ENCODE measurements around the gene EGR2.

EGR2 gene

GRCh38 chr10:62813981-62814380, 2.2 kb downstream of the EGR2 start:
- Histone ChIP-seq H3K4me3 (ENCODE audit: low read length) (no peak overlapping the region), H3K56ac (ENCODE audit: low read length) (no peak overlapping the region)

GRCh38 chr10:62813453-62813852, 2.7 kb downstream of the EGR2 start:
- H3K36me3 ChIP-seq (ENCODE audit: control insufficient read depth, insufficient read depth, low read length): no peaks in the 10 kb centered on the region
- H3K4me2 ChIP-seq (ENCODE audit: low read length): no peak overlapping the region
- peaks cover 2% of the 10 kb centered on the region for H3K79me1 ChIP-seq (ENCODE audit: low read length)
- peaks cover 17% of the 10 kb centered on the region for H3K27me3 ChIP-seq (ENCODE audit: insufficient read depth, low read length, poor library complexity)
- no CpG with 5 or more reads among the region's 27 CpGs for WGBS (ENCODE audit: extremely low coverage, insufficient coverage, low lambda C conversion rate)
- no peak overlapping the region for H3K23ac ChIP-seq (ENCODE audit: low read length)
- H3K27ac ChIP-seq (ENCODE audit: low read depth, low read length): no peak overlapping the region
- no peaks in the 10 kb centered on the region for H3K4me1 ChIP-seq (ENCODE audit: control insufficient read depth, low read depth, low read length)
- H2BK15ac ChIP-seq (replicated peaks; ENCODE audit: low read depth): no peak overlapping the region
- no peak overlapping the region for H3K9ac ChIP-seq (ENCODE audit: low read length)
- no peak overlapping the region for H4K5ac ChIP-seq (ENCODE audit: low read length)
- no peak overlapping the region for H3K56ac ChIP-seq (ENCODE audit: low read length)
- H3K4ac ChIP-seq (ENCODE audit: low read depth, low read length): no peak overlapping the region
- H3K4me3 ChIP-seq (ENCODE audit: low read length): no peak overlapping the region
- H2BK120ac ChIP-seq (ENCODE audit: low read depth, low read length): no peak overlapping the region
- no peak overlapping the region for H4K8ac ChIP-seq (ENCODE audit: low read depth, low read length)
- no peak overlapping the region for H2BK5ac ChIP-seq (ENCODE audit: low read length)
- H3K18ac ChIP-seq (ENCODE audit: low read length): no peak overlapping the region
- no peak for DNase-seq
- H2AK5ac ChIP-seq (ENCODE audit: low read length): no peak overlapping the region
- no peaks in the 10 kb centered on the region for H3K79me2 ChIP-seq (ENCODE audit: control insufficient read depth, insufficient read depth, low read length)

More at GRCh38 chr10:62813981-62814380, 2.2 kb downstream of the EGR2 start:
- no peak overlapping the region for H4K8ac ChIP-seq (ENCODE audit: low read depth, low read length)
- peaks cover 18% of the 10 kb centered on the region for H3K27me3 ChIP-seq (ENCODE audit: insufficient read depth, low read length, poor library complexity)
- H2BK5ac ChIP-seq (ENCODE audit: low read length): no peak overlapping the region
- no peak overlapping the region for H3K18ac ChIP-seq (ENCODE audit: low read length)
- no peak overlapping the region for H3K23ac ChIP-seq (ENCODE audit: low read length)
- no peak overlapping the region for H3K4me2 ChIP-seq (ENCODE audit: low read length)
- no peak overlapping the region for H3K9ac ChIP-seq (ENCODE audit: low read length)
- H3K27ac ChIP-seq (ENCODE audit: low read depth, low read length): no peak overlapping the region
- no peak overlapping the region for H4K5ac ChIP-seq (ENCODE audit: low read length)
- H3K79me1 ChIP-seq (ENCODE audit: low read length): no peaks in the 10 kb centered on the region
- no peak overlapping the region for H2BK120ac ChIP-seq (ENCODE audit: low read depth, low read length)
- no peak for DNase-seq
- no peaks in the 10 kb centered on the region for H3K79me2 ChIP-seq (ENCODE audit: control insufficient read depth, insufficient read depth, low read length)
- H3K36me3 ChIP-seq (ENCODE audit: control insufficient read depth, insufficient read depth, low read length): no peaks in the 10 kb centered on the region
- no peak overlapping the region for H3K4ac ChIP-seq (ENCODE audit: low read depth, low read length)
- no peak overlapping the region for H2BK15ac ChIP-seq (replicated peaks; ENCODE audit: low read depth)
- WGBS (ENCODE audit: extremely low coverage, insufficient coverage, low lambda C conversion rate): no CpG with 5 or more reads among the region's 5 CpGs
- H2AK5ac ChIP-seq (ENCODE audit: low read length): no peak overlapping the region
- no peaks in the 10 kb centered on the region for H3K4me1 ChIP-seq (ENCODE audit: control insufficient read depth, low read depth, low read length)

GRCh38 chr10:62812672-62813439, 3.3 kb downstream of the EGR2 start:
- no peaks in the 10 kb centered on the region for H3K36me3 ChIP-seq (ENCODE audit: control insufficient read depth, insufficient read depth, low read length)
- H3K4me3 ChIP-seq (ENCODE audit: low read length): no peak overlapping the region
- no peak overlapping the region for H3K9ac ChIP-seq (ENCODE audit: low read length)
- no peak overlapping the region for H2BK120ac ChIP-seq (ENCODE audit: low read depth, low read length)
- no peak overlapping the region for H2BK5ac ChIP-seq (ENCODE audit: low read length)
- H3K56ac ChIP-seq (ENCODE audit: low read length): no peak overlapping the region
- H3K27ac ChIP-seq (ENCODE audit: low read depth, low read length): no peak overlapping the region
- H2BK15ac ChIP-seq (replicated peaks; ENCODE audit: low read depth): no peak overlapping the region
- WGBS (ENCODE audit: extremely low coverage, insufficient coverage, low lambda C conversion rate): no CpG with 5 or more reads among the region's 13 CpGs
- no peak overlapping the region for H3K18ac ChIP-seq (ENCODE audit: low read length)
- peaks cover 17% of the 10 kb centered on the region for H3K27me3 ChIP-seq (ENCODE audit: insufficient read depth, low read length, poor library complexity)
- peaks cover 2% of the 10 kb centered on the region for H3K79me1 ChIP-seq (ENCODE audit: low read length)
- no peak overlapping the region for H3K4me2 ChIP-seq (ENCODE audit: low read length)
- no peak overlapping the region for H4K5ac ChIP-seq (ENCODE audit: low read length)
- no peaks in the 10 kb centered on the region for H3K79me2 ChIP-seq (ENCODE audit: control insufficient read depth, insufficient read depth, low read length)
- no peaks in the 10 kb centered on the region for H3K4me1 ChIP-seq (ENCODE audit: control insufficient read depth, low read depth, low read length)
- no peak overlapping the region for H2AK5ac ChIP-seq (ENCODE audit: low read length)
- H4K8ac ChIP-seq (ENCODE audit: low read depth, low read length): no peak overlapping the region
- H3K4ac ChIP-seq (ENCODE audit: low read depth, low read length): no peak overlapping the region
- H3K23ac ChIP-seq (ENCODE audit: low read length): no peak overlapping the region
- DNase-seq: no peak

- peaks cover 17% of the 10 kb centered on the region for H3K27me3 ChIP-seq (ENCODE audit: insufficient read depth, low read length, poor library complexity)
- no peak overlapping the region for H3K9ac ChIP-seq (ENCODE audit: low read length)
- H3K4me1 ChIP-seq (ENCODE audit: control insufficient read depth, low read depth, low read length): no peaks in the 10 kb centered on the region
- no peak overlapping the region for H4K5ac ChIP-seq (ENCODE audit: low read length)
- H3K36me3 ChIP-seq (ENCODE audit: control insufficient read depth, insufficient read depth, low read length): no peaks in the 10 kb centered on the region
- H2BK15ac ChIP-seq (replicated peaks; ENCODE audit: low read depth): no peak overlapping the region
- WGBS (ENCODE audit: extremely low coverage, insufficient coverage, low lambda C conversion rate): no CpG with 5 or more reads among the region's 10 CpGs
- H3K79me1 ChIP-seq (ENCODE audit: low read length): peaks cover 2% of the 10 kb centered on the region
- H3K4ac ChIP-seq (ENCODE audit: low read depth, low read length): no peak overlapping the region
- no peak overlapping the region for H3K23ac ChIP-seq (ENCODE audit: low read length)
- peaks cover 7% of the 10 kb centered on the region for H3K79me2 ChIP-seq (ENCODE audit: control insufficient read depth, insufficient read depth, low read length)
- no peak overlapping the region for H3K56ac ChIP-seq (ENCODE audit: low read length)
- no peak overlapping the region for H3K4me3 ChIP-seq (ENCODE audit: low read length)
- no peak overlapping the region for H2AK5ac ChIP-seq (ENCODE audit: low read length)
- no peak for DNase-seq
- no peak overlapping the region for H3K27ac ChIP-seq (ENCODE audit: low read depth, low read length)
- no peak overlapping the region for H3K4me2 ChIP-seq (ENCODE audit: low read length)
- H4K8ac ChIP-seq (ENCODE audit: low read depth, low read length): no peak overlapping the region
- no peak overlapping the region for H2BK5ac ChIP-seq (ENCODE audit: low read length)
- no peak overlapping the region for H3K18ac ChIP-seq (ENCODE audit: low read length)
- no peak overlapping the region for H2BK120ac ChIP-seq (ENCODE audit: low read depth, low read length)
Measured at GRCh38 chr10:62811159-62811875, 4.8 kb downstream of the EGR2 start.

GRCh38 chr10:62810156-62810902, 5.8 kb downstream of the EGR2 start:
- H3K4me2 ChIP-seq (ENCODE audit: low read length): no peak overlapping the region
- no peaks in the 10 kb centered on the region for H3K36me3 ChIP-seq (ENCODE audit: control insufficient read depth, insufficient read depth, low read length)
- peaks cover 3% of the 10 kb centered on the region for H3K79me1 ChIP-seq (ENCODE audit: low read length)
- H3K79me2 ChIP-seq (ENCODE audit: control insufficient read depth, insufficient read depth, low read length): peaks cover 14% of the 10 kb centered on the region
- no peak overlapping the region for H3K9ac ChIP-seq (ENCODE audit: low read length)
- no peak overlapping the region for H3K4me3 ChIP-seq (ENCODE audit: low read length)
- H3K27me3 ChIP-seq (ENCODE audit: insufficient read depth, low read length, poor library complexity): peaks cover 12% of the 10 kb centered on the region
- no peaks in the 10 kb centered on the region for H3K4me1 ChIP-seq (ENCODE audit: control insufficient read depth, low read depth, low read length)
- no peak overlapping the region for H3K56ac ChIP-seq (ENCODE audit: low read length)
- no peak overlapping the region for H4K5ac ChIP-seq (ENCODE audit: low read length)
- no CpG with 5 or more reads among the region's 8 CpGs for WGBS (ENCODE audit: extremely low coverage, insufficient coverage, low lambda C conversion rate)
- H3K27ac ChIP-seq (ENCODE audit: low read depth, low read length): no peak overlapping the region
- no peak overlapping the region for H2AK5ac ChIP-seq (ENCODE audit: low read length)
- no peak overlapping the region for H3K18ac ChIP-seq (ENCODE audit: low read length)
- H2BK120ac ChIP-seq (ENCODE audit: low read depth, low read length): no peak overlapping the region
- H3K4ac ChIP-seq (ENCODE audit: low read depth, low read length): no peak overlapping the region
- H3K23ac ChIP-seq (ENCODE audit: low read length): no peak overlapping the region
- H4K8ac ChIP-seq (ENCODE audit: low read depth, low read length): no peak overlapping the region
- no peak for DNase-seq
- no peak overlapping the region for H2BK15ac ChIP-seq (replicated peaks; ENCODE audit: low read depth)
- H2BK5ac ChIP-seq (ENCODE audit: low read length): no peak overlapping the region

Data from mesendoderm (in vitro differentiated cells).